Esophagus squamous epithelium (tissue), 4 donors: ENCODE data around the gene ITIH4.

Source experiments
- POLR2A ChIP-seq, 4 donors: fragments of 450-650 bp; IDR thresholded peaks; one replicate each; pipeline ENCODE4 v1.6.1; 2017; ENCODE audit warnings: antibody characterized with exemption in 4 of 4, mild to moderate bottlenecking in 4 of 4, moderate library complexity in 3 of 4
- TF ChIP-seq, protein P1 (sequence below), 6 experiments: fragments of 450-650 bp in 4 of 6; fragments of 200-600 bp in 2 of 6; sonication (generic) in 2 of 6; IDR thresholded peaks; one replicate each; pipeline ENCODE4 v1.5.1; 2016 to 2019; ENCODE audit warnings: antibody characterized with exemption in 6 of 6, mild to moderate bottlenecking in 4 of 6, moderate library complexity in 4 of 6

DNA sequence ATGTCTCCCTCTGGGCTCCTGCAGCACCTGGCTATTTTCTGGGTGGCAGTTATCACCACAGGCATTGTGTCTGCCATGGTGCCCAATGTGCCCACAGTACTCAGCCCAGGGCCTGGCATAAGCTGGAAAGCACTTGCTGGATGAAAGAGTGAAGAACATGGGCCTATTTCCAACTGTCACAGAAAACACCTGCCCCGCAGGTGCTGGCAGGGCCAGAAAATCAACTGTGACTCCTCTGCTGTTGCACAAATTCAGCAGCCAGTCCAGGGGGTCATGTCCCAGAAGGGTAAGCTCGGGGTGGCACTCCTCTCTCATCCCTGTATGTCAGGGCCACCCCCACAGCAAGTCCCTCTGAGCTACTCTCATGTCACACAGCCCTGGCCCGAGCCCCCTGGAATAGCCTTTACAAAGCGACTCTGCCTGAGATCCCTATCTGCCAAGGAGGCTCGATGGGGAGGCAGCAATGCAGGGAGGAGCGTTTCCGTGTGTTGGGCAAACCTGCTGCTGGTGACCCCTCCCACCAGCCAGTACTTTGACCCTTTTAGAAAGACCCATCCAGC, 18.9 kb downstream of the ITIH4 start:
- TF ChIP-seq, protein P1, sequence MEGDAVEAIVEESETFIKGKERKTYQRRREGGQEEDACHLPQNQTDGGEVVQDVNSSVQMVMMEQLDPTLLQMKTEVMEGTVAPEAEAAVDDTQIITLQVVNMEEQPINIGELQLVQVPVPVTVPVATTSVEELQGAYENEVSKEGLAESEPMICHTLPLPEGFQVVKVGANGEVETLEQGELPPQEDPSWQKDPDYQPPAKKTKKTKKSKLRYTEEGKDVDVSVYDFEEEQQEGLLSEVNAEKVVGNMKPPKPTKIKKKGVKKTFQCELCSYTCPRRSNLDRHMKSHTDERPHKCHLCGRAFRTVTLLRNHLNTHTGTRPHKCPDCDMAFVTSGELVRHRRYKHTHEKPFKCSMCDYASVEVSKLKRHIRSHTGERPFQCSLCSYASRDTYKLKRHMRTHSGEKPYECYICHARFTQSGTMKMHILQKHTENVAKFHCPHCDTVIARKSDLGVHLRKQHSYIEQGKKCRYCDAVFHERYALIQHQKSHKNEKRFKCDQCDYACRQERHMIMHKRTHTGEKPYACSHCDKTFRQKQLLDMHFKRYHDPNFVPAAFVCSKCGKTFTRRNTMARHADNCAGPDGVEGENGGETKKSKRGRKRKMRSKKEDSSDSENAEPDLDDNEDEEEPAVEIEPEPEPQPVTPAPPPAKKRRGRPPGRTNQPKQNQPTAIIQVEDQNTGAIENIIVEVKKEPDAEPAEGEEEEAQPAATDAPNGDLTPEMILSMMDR (IDR thresholded peaks at IDR 0.05): no peak
- no peak for TF ChIP-seq POLR2A (IDR thresholded peaks at IDR 0.05)
